PC-3 (cell line): ENCODE measurements around the gene SLC5A10.
"Not testable (repeated sequence)": the region's sequence is repeated elsewhere in the genome, so short reads cannot be mapped to it uniquely, and the experiment has no call there.

Source experiments
- EZH2 ChIP-seq: fragments of 300-600 bp; sonication (generic); IDR thresholded peaks from one replicate; pipeline ENCODE4 v1.6.1; 2017; ENCODE audit warnings: antibody characterized with exemption, mild to moderate bottlenecking, low read length; ENCODE audit not compliant: unreplicated experiment
- TF ChIP-seq, protein P1 (sequence below): fragments of 300-600 bp; sonication (generic); conservative IDR thresholded peaks from 2 replicates; pipeline ENCODE4 v1.5.1; 2017; ENCODE audit warnings: antibody characterized with exemption, low read depth, mild to moderate bottlenecking, low read length

DNA sequence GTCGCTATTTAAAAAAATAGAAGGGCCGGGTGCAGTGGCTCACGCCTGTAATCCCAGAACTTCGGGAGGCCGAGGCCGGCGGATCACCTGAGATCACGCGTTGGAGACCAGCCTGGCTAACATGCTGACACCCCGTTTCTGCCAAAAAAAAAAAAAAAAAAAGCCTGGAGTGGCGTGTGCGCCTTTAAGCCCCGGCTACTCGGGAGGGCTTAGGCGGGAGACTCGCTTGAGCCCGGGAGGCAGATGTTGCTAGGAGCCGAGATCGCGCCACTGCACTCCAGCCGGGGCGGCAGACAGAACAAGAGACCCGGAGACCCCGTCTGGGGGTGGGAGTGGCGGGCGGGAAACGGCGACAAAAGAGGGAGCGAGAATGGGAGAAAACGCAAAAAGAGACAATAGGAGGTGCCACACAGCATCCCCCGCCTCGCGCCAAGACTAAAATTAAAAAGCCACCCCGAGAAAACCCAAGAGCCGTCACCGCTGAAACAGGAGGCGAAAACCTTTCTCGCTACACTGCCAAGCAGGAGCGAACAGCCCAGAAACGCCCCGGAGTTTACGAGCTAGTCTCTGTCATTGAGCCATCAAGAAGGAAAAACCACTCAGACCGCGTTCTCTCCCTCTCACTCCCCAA lies 111.5 kb downstream of the SLC5A10 start:
- TF ChIP-seq, protein P1, sequence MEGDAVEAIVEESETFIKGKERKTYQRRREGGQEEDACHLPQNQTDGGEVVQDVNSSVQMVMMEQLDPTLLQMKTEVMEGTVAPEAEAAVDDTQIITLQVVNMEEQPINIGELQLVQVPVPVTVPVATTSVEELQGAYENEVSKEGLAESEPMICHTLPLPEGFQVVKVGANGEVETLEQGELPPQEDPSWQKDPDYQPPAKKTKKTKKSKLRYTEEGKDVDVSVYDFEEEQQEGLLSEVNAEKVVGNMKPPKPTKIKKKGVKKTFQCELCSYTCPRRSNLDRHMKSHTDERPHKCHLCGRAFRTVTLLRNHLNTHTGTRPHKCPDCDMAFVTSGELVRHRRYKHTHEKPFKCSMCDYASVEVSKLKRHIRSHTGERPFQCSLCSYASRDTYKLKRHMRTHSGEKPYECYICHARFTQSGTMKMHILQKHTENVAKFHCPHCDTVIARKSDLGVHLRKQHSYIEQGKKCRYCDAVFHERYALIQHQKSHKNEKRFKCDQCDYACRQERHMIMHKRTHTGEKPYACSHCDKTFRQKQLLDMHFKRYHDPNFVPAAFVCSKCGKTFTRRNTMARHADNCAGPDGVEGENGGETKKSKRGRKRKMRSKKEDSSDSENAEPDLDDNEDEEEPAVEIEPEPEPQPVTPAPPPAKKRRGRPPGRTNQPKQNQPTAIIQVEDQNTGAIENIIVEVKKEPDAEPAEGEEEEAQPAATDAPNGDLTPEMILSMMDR: not testable (repeated sequence)
- TF ChIP-seq EZH2: not testable (repeated sequence)
